ENCODE results near the gene KIR3DL1.
"Not testable (repeated sequence)": the region's sequence is repeated elsewhere in the genome, so short reads cannot be mapped to it uniquely, and the experiment has no call there.

DNA sequence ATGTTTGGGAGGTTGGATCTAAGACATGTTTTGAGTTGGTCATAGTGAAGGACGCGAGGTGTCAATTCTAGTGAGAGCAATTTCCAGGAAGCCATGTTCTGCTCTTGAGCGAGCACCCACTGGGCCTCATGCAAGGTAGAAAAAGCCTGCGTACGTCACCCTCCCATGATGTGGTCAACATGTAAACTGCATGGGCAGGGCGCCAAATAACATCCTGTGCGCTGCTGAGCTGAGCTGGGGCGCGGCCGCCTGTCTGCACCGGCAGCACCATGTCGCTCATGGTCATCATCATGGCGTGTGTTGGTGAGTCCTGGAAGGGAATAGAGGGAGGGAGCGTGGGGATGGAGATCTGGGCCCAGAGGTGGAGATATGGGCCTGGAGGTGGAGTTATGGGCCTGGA is 16.2 kb downstream of the KIR3DL1 start, which contains the start of gene KIR2DS4:
- TF ChIP-seq, protein P1, sequence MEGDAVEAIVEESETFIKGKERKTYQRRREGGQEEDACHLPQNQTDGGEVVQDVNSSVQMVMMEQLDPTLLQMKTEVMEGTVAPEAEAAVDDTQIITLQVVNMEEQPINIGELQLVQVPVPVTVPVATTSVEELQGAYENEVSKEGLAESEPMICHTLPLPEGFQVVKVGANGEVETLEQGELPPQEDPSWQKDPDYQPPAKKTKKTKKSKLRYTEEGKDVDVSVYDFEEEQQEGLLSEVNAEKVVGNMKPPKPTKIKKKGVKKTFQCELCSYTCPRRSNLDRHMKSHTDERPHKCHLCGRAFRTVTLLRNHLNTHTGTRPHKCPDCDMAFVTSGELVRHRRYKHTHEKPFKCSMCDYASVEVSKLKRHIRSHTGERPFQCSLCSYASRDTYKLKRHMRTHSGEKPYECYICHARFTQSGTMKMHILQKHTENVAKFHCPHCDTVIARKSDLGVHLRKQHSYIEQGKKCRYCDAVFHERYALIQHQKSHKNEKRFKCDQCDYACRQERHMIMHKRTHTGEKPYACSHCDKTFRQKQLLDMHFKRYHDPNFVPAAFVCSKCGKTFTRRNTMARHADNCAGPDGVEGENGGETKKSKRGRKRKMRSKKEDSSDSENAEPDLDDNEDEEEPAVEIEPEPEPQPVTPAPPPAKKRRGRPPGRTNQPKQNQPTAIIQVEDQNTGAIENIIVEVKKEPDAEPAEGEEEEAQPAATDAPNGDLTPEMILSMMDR (IDR thresholded peaks at IDR 0.05; ENCODE audit: poor library complexity) = not testable (repeated sequence)
- TF ChIP-seq EZH2phosphoT487 (IDR thresholded peaks at IDR 0.05; ENCODE audit: low read depth, severe bottlenecking, unreplicated experiment); EZH2 (IDR thresholded peaks at IDR 0.05; ENCODE audit: borderline replicate concordance): not testable (repeated sequence)
